ENCODE results near the gene ZNF837.

Gene ZNF837

GRCh38 chr19:58401840-58402421 is 21.1 kb upstream of the ZNF837 start:
- no peak for DNase-seq (ENCODE audit: extremely low spot score)
- no peak for TF ChIP-seq FOXK2 (IDR thresholded peaks at IDR 0.05)
- TF ChIP-seq SP1 (IDR thresholded peaks at IDR 0.05) = no peak
- no peak for TF ChIP-seq BHLHE40 (IDR thresholded peaks at IDR 0.05; ENCODE audit: borderline replicate concordance)
- no peak for TF ChIP-seq TARDBP (IDR thresholded peaks at IDR 0.05)
- no peak for TF ChIP-seq CTBP1 (IDR thresholded peaks at IDR 0.05; ENCODE audit: borderline replicate concordance)
- no peak for TF ChIP-seq NFRKB (IDR thresholded peaks at IDR 0.05)
- TF ChIP-seq ZNF384 (IDR thresholded peaks at IDR 0.05) = no peak
- TF ChIP-seq ELF4 (IDR thresholded peaks at IDR 0.05) = no peak
- no peak for TF ChIP-seq FOXA1 (IDR thresholded peaks at IDR 0.05)
- TF ChIP-seq ARNT (IDR thresholded peaks at IDR 0.05) = no peak
- TF ChIP-seq PKNOX1 (IDR thresholded peaks at IDR 0.05) = no peak
- CTCF ChIA-PET = no interaction called here
- POLR2A ChIA-PET = no interaction called here

GRCh38 chr19:58400916-58401839 is 20.3 kb upstream of the ZNF837 start:
- ChIA-PET CTCF (no interaction called here), POLR2A (no interaction called here)
- 0 out of 2 replicates have a peak, but pooled peaks have one; percentile 47 for TF ChIP-seq PKNOX1 (IDR thresholded peaks at IDR 0.05)
- TF ChIP-seq L3MBTL2 (conservative IDR thresholded peaks at IDR 0.05) = peak; percentile 96
- TF ChIP-seq ZNF384 (IDR thresholded peaks at IDR 0.05) = no peak
- 0 out of 2 replicates have a peak, but pooled peaks have one; percentile 11 for TF ChIP-seq LEF1 (IDR thresholded peaks at IDR 0.05; ENCODE audit: borderline replicate concordance)
- DNase-seq (ENCODE audit: extremely low spot score) = peak; percentile 96

GRCh38 chr19:58400316-58400915 is 19.6 kb upstream of the ZNF837 start:
- ChIA-PET CTCF (no interaction called here), POLR2A (no interaction called here)
- TF ChIP-seq FOXA1 (IDR thresholded peaks at IDR 0.05) (no peak), CTBP1 (IDR thresholded peaks at IDR 0.05; ENCODE audit: borderline replicate concordance) (no peak), ARNT (IDR thresholded peaks at IDR 0.05) (no peak)
- DNase-seq (ENCODE audit: extremely low spot score) = no peak

GRCh38 chr19:58399903-58400302 is 19.1 kb upstream of the ZNF837 start:
- TF ChIP-seq BHLHE40 (IDR thresholded peaks at IDR 0.05; ENCODE audit: borderline replicate concordance) (no peak), LEF1 (IDR thresholded peaks at IDR 0.05; ENCODE audit: borderline replicate concordance) (no peak), FOXK2 (IDR thresholded peaks at IDR 0.05) (no peak), CTBP1 (IDR thresholded peaks at IDR 0.05; ENCODE audit: borderline replicate concordance) (no peak), ARNT (IDR thresholded peaks at IDR 0.05) (no peak), SUZ12 (IDR thresholded peaks at IDR 0.05) (no peak), ELF4 (IDR thresholded peaks at IDR 0.05) (no peak), L3MBTL2 (conservative IDR thresholded peaks at IDR 0.05) (no peak), FOXA1 (IDR thresholded peaks at IDR 0.05) (no peak)
- ChIA-PET POLR2A (no interaction called here), CTCF (no interaction called here)
- DNase-seq (ENCODE audit: extremely low spot score) = no peak

- POLR2A ChIA-PET = no interaction called here
These were observed 17.7 kb upstream of the ZNF837 start for GRCh38 chr19:58398545-58398944.

GRCh38 chr19:58398087-58398486 is 17.3 kb upstream of the ZNF837 start:
- no peak for DNase-seq (ENCODE audit: extremely low spot score)
- POLR2A ChIA-PET = interaction anchor here (1.0 kb wide), 1 partner anchor 121 kb away, joined by 3 read pairs; the partner anchor contains the start of gene ZBTB45
- no peak for TF ChIP-seq ZNF384 (IDR thresholded peaks at IDR 0.05)
- no peak for TF ChIP-seq CTBP1 (IDR thresholded peaks at IDR 0.05; ENCODE audit: borderline replicate concordance)
- no peak for TF ChIP-seq HDGF (IDR thresholded peaks at IDR 0.05; ENCODE audit: borderline replicate concordance)
- TF ChIP-seq PKNOX1 (IDR thresholded peaks at IDR 0.05) = no peak
- no peak for TF ChIP-seq SUZ12 (IDR thresholded peaks at IDR 0.05)
- no peak for TF ChIP-seq ELF4 (IDR thresholded peaks at IDR 0.05)
- no peak for TF ChIP-seq FOXA1 (IDR thresholded peaks at IDR 0.05)
- no peak for TF ChIP-seq SP1 (IDR thresholded peaks at IDR 0.05)
- TF ChIP-seq TARDBP (IDR thresholded peaks at IDR 0.05) = no peak
- no peak for TF ChIP-seq L3MBTL2 (conservative IDR thresholded peaks at IDR 0.05)
- no peak for TF ChIP-seq FOXM1 (IDR thresholded peaks at IDR 0.05; ENCODE audit: borderline replicate concordance)
- TF ChIP-seq BHLHE40 (IDR thresholded peaks at IDR 0.05; ENCODE audit: borderline replicate concordance) = no peak
- TF ChIP-seq LEF1 (IDR thresholded peaks at IDR 0.05; ENCODE audit: borderline replicate concordance) = no peak
- no peak for TF ChIP-seq NFRKB (IDR thresholded peaks at IDR 0.05)
- TF ChIP-seq ARNT (IDR thresholded peaks at IDR 0.05) = no peak
- TF ChIP-seq FOXK2 (IDR thresholded peaks at IDR 0.05) = no peak
- CTCF ChIA-PET = no interaction called here

More at GRCh38 chr19:58398545-58398944, 17.7 kb upstream of the ZNF837 start:
- no peak for TF ChIP-seq NFRKB (IDR thresholded peaks at IDR 0.05)
- no peak for TF ChIP-seq FOXA1 (IDR thresholded peaks at IDR 0.05)
- no peak for TF ChIP-seq ZNF384 (IDR thresholded peaks at IDR 0.05)
- no peak for TF ChIP-seq HDGF (IDR thresholded peaks at IDR 0.05; ENCODE audit: borderline replicate concordance)
- no peak for TF ChIP-seq LEF1 (IDR thresholded peaks at IDR 0.05; ENCODE audit: borderline replicate concordance)
- no peak for TF ChIP-seq ARNT (IDR thresholded peaks at IDR 0.05)
- no peak for TF ChIP-seq L3MBTL2 (conservative IDR thresholded peaks at IDR 0.05)
- TF ChIP-seq FOXK2 (IDR thresholded peaks at IDR 0.05) = no peak
- no peak for TF ChIP-seq FOXM1 (IDR thresholded peaks at IDR 0.05; ENCODE audit: borderline replicate concordance)
- no peak for TF ChIP-seq BHLHE40 (IDR thresholded peaks at IDR 0.05; ENCODE audit: borderline replicate concordance)
- no peak for TF ChIP-seq TARDBP (IDR thresholded peaks at IDR 0.05)
- no peak for TF ChIP-seq CTBP1 (IDR thresholded peaks at IDR 0.05; ENCODE audit: borderline replicate concordance)
- TF ChIP-seq ELF4 (IDR thresholded peaks at IDR 0.05) = no peak
- TF ChIP-seq SP1 (IDR thresholded peaks at IDR 0.05) = no peak
- DNase-seq (ENCODE audit: extremely low spot score) = no peak
- CTCF ChIA-PET = no interaction called here

Data from HEK293T (cell line).